K562 (cell line): ENCODE measurements around the gene INSR. TPM values are rescaled to one million over a fixed set of nuclear protein-coding genes. Genes with fewer than 3 reads are reported as not detected.

Source experiments
- ATAC-seq: fragments of 200-7000 bp; cut with Tn5 transposase; 3 replicates; pipeline ENCODE4 v1.9.1; 2020; ENCODE audit warnings: moderate library complexity
- BruUV-seq: library from RNA; stranded (reverse); fragments of 400-500 nt; replicated peaks from 2 replicates; lab custom pipeline; 2021; lab: Mats Ljungman, UMichigan
- CTCF ChIA-PET: fragments of 300-600 bp; formaldehyde crosslinking; extraction: SDS; loops from one replicate; lab custom pipeline; 2021; ENCODE audit warnings: low intra/inter-chr PET ratio; lab: Yijun Ruan, JAX
- POLR2A ChIA-PET: fragments of 300-600, 350-650 bp; sonication (Branson Sonifier 250); formaldehyde crosslinking; extraction: SDS; loops from one replicate; lab custom pipeline; 2021; ENCODE audit warnings: antibody characterized with exemption, inconsistent platforms; lab: Yijun Ruan, JAX
- DNase-seq, 4 experiments: peaks; one replicate each; pipeline versions ENCODE4 v3.0.0 to v3.0.0-alpha.2; 2011 to 2018; ENCODE audit warnings: low spot score in 3 of 4, mixed read lengths in 3 of 4; ENCODE audit errors: extremely low read depth in 1 of 4
- FAIRE-seq: peaks from 2 replicates; lab custom pipeline; 2011; peaks lifted over from hg19 to GRCh38; lab: Jason Lieb, UNC
- H2AFZ ChIP-seq: 2 replicates; pipeline ENCODE4 v1.6.0; 2011; ENCODE audit warnings: low read depth, low read length, control low read depth, inconsistent platforms
- H3K27ac ChIP-seq: fragments of 200-600 bp; 3 replicates; pipeline ENCODE4 v1.8.0; 2011; ENCODE audit warnings: low read depth, mild to moderate bottlenecking, control low read depth, inconsistent platforms, low read length, moderate library complexity, mixed read lengths; ENCODE audit errors: extremely low read depth
- H3K27me3 ChIP-seq, 2 experiments: fragments of 300-600 bp in 1 of 2; 2 replicates in 1 of 2; 3 replicates in 1 of 2; pipeline versions ENCODE4 v1.6.0 to v1.8.0; 2011; ENCODE audit warnings: inconsistent platforms in 2 of 2, low read length in 2 of 2, mild to moderate bottlenecking in 1 of 2, mixed read lengths in 1 of 2, moderate library complexity in 1 of 2; ENCODE audit not compliant: control insufficient read depth in 2 of 2, insufficient read depth in 2 of 2
- H3K36me3 ChIP-seq: fragments of 300-600 bp; 3 replicates; pipeline ENCODE4 v1.8.0; 2011; ENCODE audit warnings: mild to moderate bottlenecking, low read length, inconsistent platforms; ENCODE audit not compliant: control insufficient read depth, insufficient read depth
- H3K4me1 ChIP-seq, 2 experiments: fragments of 200-600 bp in 1 of 2; replicated peaks in 1 of 2; 2 replicates in 1 of 2; 3 replicates in 1 of 2; pipeline versions ENCODE4 v1.5.1 to v1.8.0; 2011; ENCODE audit warnings: inconsistent platforms in 2 of 2, low read length in 2 of 2, mild to moderate bottlenecking in 1 of 2, mixed read lengths in 1 of 2, moderate library complexity in 1 of 2; ENCODE audit not compliant: control insufficient read depth in 2 of 2, insufficient read depth in 2 of 2
- H3K4me2 ChIP-seq: 2 replicates; pipeline ENCODE4 v1.6.1; 2011; ENCODE audit warnings: low read length, control low read depth, inconsistent platforms, mixed read lengths; ENCODE audit not compliant: insufficient read depth
- H3K4me3 ChIP-seq: fragments of 200-600 bp; sonication (generic), shearing (Covaris generic); 2 replicates; pipeline ENCODE4 v1.5.1; 2016; ENCODE audit warnings: control low read depth, inconsistent platforms
- H3K79me2 ChIP-seq: fragments of 200-600 bp; 3 replicates; pipeline ENCODE4 v1.8.0; 2011; ENCODE audit warnings: low read length, inconsistent platforms; ENCODE audit not compliant: control insufficient read depth, insufficient read depth
- H3K9ac ChIP-seq, 2 experiments: 2 replicates each; pipeline versions ENCODE4 v1.6.0 to v1.6.1; 2011; ENCODE audit warnings: low read depth in 2 of 2, low read length in 2 of 2, control low read depth in 1 of 2, inconsistent platforms in 1 of 2, mild to moderate bottlenecking in 1 of 2, mixed read lengths in 1 of 2; ENCODE audit not compliant: insufficient read depth in 1 of 2
- H3K9me1 ChIP-seq: one replicate; pipeline ENCODE4 v1.6.0; 2011; ENCODE audit warnings: inconsistent platforms, mild to moderate bottlenecking, low read length, moderate library complexity; ENCODE audit not compliant: control insufficient read depth, insufficient read depth
- H3K9me3 ChIP-seq: replicated peaks from 2 replicates; pipeline ENCODE4 v1.5.1; 2011; ENCODE audit warnings: low read depth, low read length, inconsistent platforms; ENCODE audit not compliant: control insufficient read depth, insufficient read depth
- H4K20me1 ChIP-seq: replicated peaks from 2 replicates; pipeline ENCODE4 v1.6.1; 2011; ENCODE audit warnings: low read length, inconsistent platforms, mixed read lengths; ENCODE audit not compliant: control insufficient read depth, insufficient read depth
- BRF1 ChIP-seq: IDR thresholded peaks from 3 replicates; pipeline ENCODE4 v1.6.1; 2011; ENCODE audit warnings: borderline replicate concordance, mild to moderate bottlenecking; ENCODE audit not compliant: insufficient read length; ENCODE audit errors: extremely low read depth
- FOXJ3 ChIP-seq: sonication (generic); formaldehyde crosslinking; IDR thresholded peaks from 2 replicates; pipeline ENCODE4 v1.4.0; 2020; ENCODE audit warnings: mild to moderate bottlenecking, missing genetic modification reagents
- ZBTB40 ChIP-seq, 2 experiments: fragments of 450-650 bp in 1 of 2; sonication (generic) in 1 of 2; formaldehyde crosslinking in 1 of 2; IDR thresholded peaks; 2 replicates each; pipeline versions ENCODE4 v1.7.1 to v1.9.0; 2016 to 2022; ENCODE audit warnings: inconsistent platforms in 1 of 2, mild to moderate bottlenecking in 1 of 2, missing genetic modification reagents in 1 of 2
- ZNF696 ChIP-seq: fragments of 250-450 bp; sonication (Bioruptor Pico); conservative IDR thresholded peaks from 2 replicates; pipeline ENCODE4 v1.4.0; 2020; ENCODE audit warnings: mild to moderate bottlenecking, moderate library complexity
- ZNF79 ChIP-seq: fragments of 250-450 bp; sonication (Bioruptor Pico); IDR thresholded peaks from 2 replicates; pipeline ENCODE4 v1.4.0; 2020; ENCODE audit warnings: low read depth, mild to moderate bottlenecking, moderate library complexity
- WGBS: fragments of 100-300 bp; shearing (Covaris generic); methylation state at CpG from one replicate; pipeline ENCODE4 v1.1.6; 2016; ENCODE audit warnings: low coverage, mixed read lengths; ENCODE audit not compliant: insufficient coverage; ENCODE audit errors: missing lambda C conversion rate; 5-methylcytosine and 5-hydroxymethylcytosine counted together
- in situ Hi-C: fragments of 300-500 bp; cut with MboI; formaldehyde crosslinking; loops from 4 replicates; pipeline ENCODE4 v1.15.0; 2018; ENCODE audit warnings: inconsistent platforms, mixed read lengths
- intact Hi-C: fragments of 100-400 bp; cut with micrococcal nuclease; formaldehyde crosslinking; loops from 2 replicates; pipeline ENCODE4 v1.14.2; 2022
- polyA plus RNA-seq, 8 experiments: library from polyadenylated mRNA; depleted of rRNA in 4 of 8; stranded (reverse) in 5 of 8; unstranded in 3 of 8; fragments of >200 nt; fragmentation: Nextera tagmentation in 2 of 8; fragmentation: Illumina TruSeq in 1 of 8; extraction: Ambion mirVana in 2 of 8; extraction: Trizol in 1 of 8; gene quantifications; 2 replicates each; pipeline versions ENCODE4 v1.2.1 to v1.2.3, GENCODE V29; 2011 to 2014; ENCODE audit warnings: inconsistent platforms in 1 of 8, missing spikeins in 1 of 8
- total RNA-seq, 7 experiments: library from RNA; depleted of rRNA in 6 of 7; stranded (reverse); fragments of >200 nt in 6 of 7; fragmentation: Illumina TruSeq in 2 of 7; extraction: Trizol in 2 of 7; gene quantifications; 2 replicates each; pipeline versions ENCODE4 v1.2.1 to v1.2.3, GENCODE V29; 2011 to 2021; ENCODE audit warnings: low replicate concordance in 1 of 7

INSR gene
- total and polyA plus RNA-seq, 9 of the 15 experiments (the other 6 are each of a cell fraction or from before 2014, with no cell fraction given), result 0.04 to 0.88 (median 0.41) TPM

- TF ChIP-seq FOXJ3 (CRISPR knock-in tag) (no peak), ZNF696 (no peak), BRF1 (no peak)
Observed at GRCh38 chr19:7176792-7177191, 117.4 kb downstream of the INSR start (continued).

- H3K4me2 ChIP-seq, result no peak overlapping the region
- no peaks in the 10 kb centered on the region for H4K20me1 ChIP-seq
- DNase-seq (no peak), ATAC-seq (no peak), FAIRE-seq (no peak)
- no peak overlapping the region for H3K9ac ChIP-seq
- peak; percentile 84 for TF ChIP-seq ZBTB40 (IDR thresholded peaks at IDR 0.05)
- 0 out of 2 replicates have a peak, but pooled peaks have one; percentile 28 for TF ChIP-seq ZBTB40 (CRISPR knock-in tag; IDR thresholded peaks at IDR 0.05)
- no peak for TF ChIP-seq ZNF79 (CRISPR knock-in tag)
- in situ Hi-C loops (no loop called here), intact Hi-C loops (no loop called here)
- BruUV-seq, result no TSS peak
- no peaks in the 10 kb centered on the region for H3K9me3 ChIP-seq
- H2AFZ ChIP-seq, result no peak overlapping the region
- H3K27ac ChIP-seq, result no peak overlapping the region
- CTCF ChIA-PET, result no interaction called here
- H3K4me3 ChIP-seq, result no peak overlapping the region
- no peaks in the 10 kb centered on the region for H3K36me3 ChIP-seq
- POLR2A ChIA-PET, result no interaction called here
- no peaks in the 10 kb centered on the region for H3K9me1 ChIP-seq
- H3K4me1 ChIP-seq, result no peaks in the 10 kb centered on the region
- H3K79me2 ChIP-seq, result no peaks in the 10 kb centered on the region
- peaks cover 9 to 22% of the 10 kb centered on the region in 2 experiments; a peak in 3 of 5 replicates for H3K27me3 ChIP-seq
- 4% methylated on average over 4 of the region's 4 CpGs for WGBS
Observed at GRCh38 chr19:7172794-7173193, 121.4 kb downstream of the INSR start.
